ENCODE results near the gene YBEY.

YBEY gene

GRCh38 chr21:46318464-46318845, 32.3 kb downstream of the YBEY start:
- TF ChIP-seq, protein P1, sequence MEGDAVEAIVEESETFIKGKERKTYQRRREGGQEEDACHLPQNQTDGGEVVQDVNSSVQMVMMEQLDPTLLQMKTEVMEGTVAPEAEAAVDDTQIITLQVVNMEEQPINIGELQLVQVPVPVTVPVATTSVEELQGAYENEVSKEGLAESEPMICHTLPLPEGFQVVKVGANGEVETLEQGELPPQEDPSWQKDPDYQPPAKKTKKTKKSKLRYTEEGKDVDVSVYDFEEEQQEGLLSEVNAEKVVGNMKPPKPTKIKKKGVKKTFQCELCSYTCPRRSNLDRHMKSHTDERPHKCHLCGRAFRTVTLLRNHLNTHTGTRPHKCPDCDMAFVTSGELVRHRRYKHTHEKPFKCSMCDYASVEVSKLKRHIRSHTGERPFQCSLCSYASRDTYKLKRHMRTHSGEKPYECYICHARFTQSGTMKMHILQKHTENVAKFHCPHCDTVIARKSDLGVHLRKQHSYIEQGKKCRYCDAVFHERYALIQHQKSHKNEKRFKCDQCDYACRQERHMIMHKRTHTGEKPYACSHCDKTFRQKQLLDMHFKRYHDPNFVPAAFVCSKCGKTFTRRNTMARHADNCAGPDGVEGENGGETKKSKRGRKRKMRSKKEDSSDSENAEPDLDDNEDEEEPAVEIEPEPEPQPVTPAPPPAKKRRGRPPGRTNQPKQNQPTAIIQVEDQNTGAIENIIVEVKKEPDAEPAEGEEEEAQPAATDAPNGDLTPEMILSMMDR (IDR thresholded peaks at IDR 0.05): no peak
- H3K27me3 Mint-ChIP-seq (ENCODE audit: low read depth, poor library complexity): peaks cover 3% of the 10 kb centered on the region
- DNase-seq: no peak
- H3K9me3 Mint-ChIP-seq: no peaks in the 10 kb centered on the region
- peaks cover 17% of the 10 kb centered on the region for H3K36me3 Mint-ChIP-seq (ENCODE audit: low read depth)
- H3K4me3 Mint-ChIP-seq: no peak overlapping the region
- H3K27ac Mint-ChIP-seq: peak overlapping the region; percentile 48
- H3K4me1 Mint-ChIP-seq: peaks cover 37% of the 10 kb centered on the region

GRCh38 chr21:46319186-46319585, 33.0 kb downstream of the YBEY start:
- H3K4me1 Mint-ChIP-seq: peaks cover 37% of the 10 kb centered on the region
- no peak overlapping the region for H3K4me3 Mint-ChIP-seq
- TF ChIP-seq, protein P1 (IDR thresholded peaks at IDR 0.05): no peak
- peaks cover 11% of the 10 kb centered on the region for H3K36me3 Mint-ChIP-seq (ENCODE audit: low read depth)
- H3K27me3 Mint-ChIP-seq (ENCODE audit: low read depth, poor library complexity): peaks cover 3% of the 10 kb centered on the region
- H3K9me3 Mint-ChIP-seq: no peaks in the 10 kb centered on the region
- no peak overlapping the region for H3K27ac Mint-ChIP-seq
- DNase-seq: no peak

GRCh38 chr21:46320331-46320801, 34.2 kb downstream of the YBEY start:
- Mint-ChIP-seq H3K4me1 (peaks cover 39% of the 10 kb centered on the region), H3K27me3 (ENCODE audit: low read depth, poor library complexity) (peaks cover 3% of the 10 kb centered on the region), H3K36me3 (ENCODE audit: low read depth) (peaks cover 12% of the 10 kb centered on the region), H3K4me3 (peak overlapping the region; percentile 72), H3K27ac (no peak overlapping the region), H3K9me3 (no peaks in the 10 kb centered on the region)
- no peak for DNase-seq
- TF ChIP-seq, protein P1 (IDR thresholded peaks at IDR 0.05): no peak

GRCh38 chr21:46322351-46323226, 36.4 kb downstream of the YBEY start:
- Mint-ChIP-seq H3K9me3 (no peaks in the 10 kb centered on the region), H3K4me3 (peak overlapping the region; percentile 97), H3K36me3 (ENCODE audit: low read depth) (peaks cover 28% of the 10 kb centered on the region), H3K27ac (peak overlapping the region; percentile 91), H3K27me3 (ENCODE audit: low read depth, poor library complexity) (peaks cover 3% of the 10 kb centered on the region), H3K4me1 (peaks cover 56% of the 10 kb centered on the region)
- DNase-seq: peak; percentile 37
- TF ChIP-seq, protein P1 (IDR thresholded peaks at IDR 0.05): no peak

- peaks cover 35% of the 10 kb centered on the region for H3K36me3 Mint-ChIP-seq (ENCODE audit: low read depth)
- TF ChIP-seq, protein P1 (IDR thresholded peaks at IDR 0.05): no peak
Measured at GRCh38 chr21:46323227-46323709, 37.1 kb downstream of the YBEY start.

More at GRCh38 chr21:46323227-46323709, 37.1 kb downstream of the YBEY start:
- H3K9me3 Mint-ChIP-seq: no peaks in the 10 kb centered on the region
- H3K4me3 Mint-ChIP-seq: peak overlapping the region; percentile 97
- H3K27me3 Mint-ChIP-seq (ENCODE audit: low read depth, poor library complexity): peaks cover 3% of the 10 kb centered on the region
- peak overlapping the region; percentile 91 for H3K27ac Mint-ChIP-seq
- DNase-seq: no peak
- H3K4me1 Mint-ChIP-seq: peaks cover 56% of the 10 kb centered on the region
